KOPT-K1 (cell line): ENCODE results near the gene IL22RA1.

Experiments
- H3K27ac ChIP-seq: fragments of 200-600 bp; sonication (generic); 2 replicates; pipeline ENCODE4 v1.5.1; 2016; ENCODE audit warnings: antibody characterized with exemption, mild to moderate bottlenecking, low read depth, low read length; ENCODE audit not compliant: poor library complexity, severe bottlenecking
- H3K36me3 ChIP-seq: fragments of 200-600 bp; sonication (generic); 2 replicates; pipeline ENCODE4 v1.5.1; 2017; ENCODE audit warnings: antibody characterized with exemption, mild to moderate bottlenecking, low read length, moderate library complexity; ENCODE audit not compliant: insufficient read depth
- H3K9me3 ChIP-seq: fragments of 200-600 bp; sonication (generic); 2 replicates; pipeline ENCODE4 v1.5.1; 2017; ENCODE audit warnings: antibody characterized with exemption, low read length, mild to moderate bottlenecking; ENCODE audit not compliant: insufficient read depth, poor library complexity, severe bottlenecking

Gene IL22RA1

GRCh38 chr1:24154215-24154614, 11.3 kb upstream of the IL22RA1 start:
- Histone ChIP-seq H3K9me3 (no peaks in the 10 kb centered on the region), H3K27ac (no peak overlapping the region), H3K36me3 (no peaks in the 10 kb centered on the region)

DNA sequence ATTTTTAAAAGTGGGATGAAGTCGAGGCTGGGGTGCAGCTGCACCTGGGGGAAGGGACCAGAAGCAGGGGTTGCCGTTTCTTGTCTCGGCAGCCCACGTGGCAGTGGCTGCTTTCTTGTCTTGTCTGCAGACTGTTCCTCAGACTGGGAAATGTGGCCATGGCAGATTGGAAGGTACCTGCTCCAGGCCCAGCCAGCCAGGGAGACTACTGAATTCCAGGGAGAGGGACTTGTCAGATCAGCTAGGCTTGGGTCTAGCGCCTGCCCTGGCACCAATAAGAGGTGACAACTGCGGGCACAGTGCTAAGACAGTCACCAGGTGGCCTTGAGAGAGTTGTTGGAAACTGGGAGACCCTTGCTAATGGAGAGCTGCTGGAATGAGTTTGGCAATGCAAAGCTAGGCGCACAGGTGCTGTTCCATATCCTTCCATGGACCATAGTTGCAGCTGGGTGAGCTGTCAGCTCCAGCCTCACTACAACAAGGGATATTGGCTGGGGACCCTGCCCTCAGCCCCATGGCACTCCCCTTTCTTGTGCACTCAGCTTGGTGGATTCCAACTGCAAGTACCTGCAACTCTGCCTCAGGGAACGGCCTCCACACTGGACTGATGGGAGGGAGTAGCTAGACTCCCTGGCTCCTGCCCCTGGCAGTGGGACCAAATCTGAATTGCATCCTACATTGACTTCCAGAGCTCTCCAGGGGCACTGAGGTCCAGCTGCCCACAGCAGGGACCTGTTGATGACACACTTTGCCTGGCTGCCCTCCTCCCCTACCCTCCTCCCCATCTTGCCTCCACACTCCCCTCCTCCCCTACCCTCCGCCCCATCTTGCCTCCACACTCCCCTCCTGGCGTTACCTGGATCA, 9.9 kb upstream of the IL22RA1 start:
- no peak overlapping the region for H3K27ac ChIP-seq
- H3K9me3 ChIP-seq = no peaks in the 10 kb centered on the region
- no peaks in the 10 kb centered on the region for H3K36me3 ChIP-seq

GRCh38 chr1:24151175-24151533, 8.2 kb upstream of the IL22RA1 start:
- Histone ChIP-seq H3K27ac (no peak overlapping the region), H3K9me3 (no peaks in the 10 kb centered on the region), H3K36me3 (no peaks in the 10 kb centered on the region)

- no peaks in the 10 kb centered on the region for H3K36me3 ChIP-seq
- H3K9me3 ChIP-seq = no peaks in the 10 kb centered on the region
- no peak overlapping the region for H3K27ac ChIP-seq
Observed at GRCh38 chr1:24150234-24151174, 7.6 kb upstream of the IL22RA1 start.

- Histone ChIP-seq H3K36me3 (no peaks in the 10 kb centered on the region), H3K9me3 (no peaks in the 10 kb centered on the region), H3K27ac (no peak overlapping the region)
Observed at GRCh38 chr1:24149866-24150233, 6.9 kb upstream of the IL22RA1 start.

DNA sequence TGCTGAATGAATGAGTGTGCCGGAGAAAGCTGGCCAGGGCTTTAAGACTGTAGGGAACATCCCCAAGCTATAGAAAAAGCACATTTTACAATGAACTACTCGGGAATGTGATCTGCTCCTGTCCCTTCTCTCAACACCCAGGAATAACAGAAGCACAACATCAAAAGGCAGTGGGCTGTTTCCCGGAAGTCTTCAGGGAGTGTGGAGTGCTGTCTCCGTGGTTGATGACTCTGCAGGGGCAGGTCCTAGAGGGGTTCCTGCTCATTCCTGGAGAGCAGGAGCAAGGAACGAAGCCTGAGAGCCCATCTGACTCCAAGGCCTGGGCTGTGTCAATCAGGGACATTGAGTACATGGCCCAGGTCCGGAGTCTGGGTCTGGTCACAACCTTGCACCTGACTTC, 4.9 kb upstream of the IL22RA1 start:
- Histone ChIP-seq H3K36me3 (no peaks in the 10 kb centered on the region), H3K9me3 (no peaks in the 10 kb centered on the region), H3K27ac (no peak overlapping the region)

- Histone ChIP-seq H3K9me3 (no peaks in the 10 kb centered on the region), H3K27ac (no peak overlapping the region), H3K36me3 (no peaks in the 10 kb centered on the region)
Observed at GRCh38 chr1:24147194-24147593, 4.3 kb upstream of the IL22RA1 start.

DNA sequence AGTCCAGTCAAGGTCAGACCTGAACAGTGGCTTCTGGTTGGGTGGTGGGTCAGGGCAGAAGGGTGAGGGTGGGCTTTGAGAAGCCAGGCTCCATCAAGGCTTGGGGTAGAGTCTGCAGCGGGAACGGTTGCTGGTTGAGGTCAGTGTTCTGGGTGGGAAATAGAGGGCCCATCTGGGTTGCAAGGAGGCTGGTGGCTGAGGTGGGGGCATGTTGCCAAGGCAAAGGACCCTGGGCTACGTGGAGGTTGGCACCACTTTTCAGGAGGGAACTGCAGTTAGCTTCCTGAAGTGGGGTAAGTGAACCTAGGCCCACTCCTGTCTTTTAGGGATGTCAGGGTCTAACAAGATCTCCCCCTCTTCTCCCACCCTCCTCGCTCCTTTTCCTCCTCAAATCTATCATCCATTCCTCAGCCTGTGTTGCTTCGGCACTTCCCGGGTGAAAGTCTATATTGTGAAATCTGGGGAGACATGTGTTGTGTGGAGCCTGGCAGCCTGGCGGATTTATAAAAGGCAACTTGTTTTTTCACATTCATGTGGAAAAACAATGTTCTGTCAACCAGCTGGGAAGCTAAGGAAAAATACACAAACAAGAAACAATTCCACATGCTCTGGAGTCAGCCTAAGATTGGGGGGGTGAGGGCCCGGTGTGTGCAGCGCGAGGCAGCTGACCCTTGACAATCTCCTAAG, 1.5 kb downstream of the IL22RA1 start:
- Histone ChIP-seq H3K9me3 (no peaks in the 10 kb centered on the region), H3K36me3 (no peaks in the 10 kb centered on the region), H3K27ac (no peak overlapping the region)

GRCh38 chr1:24140741-24141181, 2.2 kb downstream of the IL22RA1 start:
- no peaks in the 10 kb centered on the region for H3K9me3 ChIP-seq
- no peaks in the 10 kb centered on the region for H3K36me3 ChIP-seq
- H3K27ac ChIP-seq = no peak overlapping the region

- H3K9me3 ChIP-seq = no peaks in the 10 kb centered on the region
- no peaks in the 10 kb centered on the region for H3K36me3 ChIP-seq
- H3K27ac ChIP-seq = no peak overlapping the region
Observed at GRCh38 chr1:24139841-24140425, 3.0 kb downstream of the IL22RA1 start.

DNA sequence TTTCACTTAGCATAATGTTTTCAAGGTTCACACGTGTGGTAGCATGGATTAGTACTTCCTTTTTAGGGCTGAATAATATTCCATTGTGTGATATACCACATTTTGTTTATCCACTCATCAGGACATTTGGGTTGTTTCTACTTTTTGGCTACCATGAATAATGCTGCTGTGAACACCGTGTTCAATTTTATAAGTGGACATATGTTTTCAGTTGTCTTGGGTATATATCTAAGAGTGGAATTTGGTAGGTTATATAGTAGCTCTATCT, 3.8 kb downstream of the IL22RA1 start:
- no peaks in the 10 kb centered on the region for H3K9me3 ChIP-seq
- no peak overlapping the region for H3K27ac ChIP-seq
- H3K36me3 ChIP-seq = no peaks in the 10 kb centered on the region

DNA sequence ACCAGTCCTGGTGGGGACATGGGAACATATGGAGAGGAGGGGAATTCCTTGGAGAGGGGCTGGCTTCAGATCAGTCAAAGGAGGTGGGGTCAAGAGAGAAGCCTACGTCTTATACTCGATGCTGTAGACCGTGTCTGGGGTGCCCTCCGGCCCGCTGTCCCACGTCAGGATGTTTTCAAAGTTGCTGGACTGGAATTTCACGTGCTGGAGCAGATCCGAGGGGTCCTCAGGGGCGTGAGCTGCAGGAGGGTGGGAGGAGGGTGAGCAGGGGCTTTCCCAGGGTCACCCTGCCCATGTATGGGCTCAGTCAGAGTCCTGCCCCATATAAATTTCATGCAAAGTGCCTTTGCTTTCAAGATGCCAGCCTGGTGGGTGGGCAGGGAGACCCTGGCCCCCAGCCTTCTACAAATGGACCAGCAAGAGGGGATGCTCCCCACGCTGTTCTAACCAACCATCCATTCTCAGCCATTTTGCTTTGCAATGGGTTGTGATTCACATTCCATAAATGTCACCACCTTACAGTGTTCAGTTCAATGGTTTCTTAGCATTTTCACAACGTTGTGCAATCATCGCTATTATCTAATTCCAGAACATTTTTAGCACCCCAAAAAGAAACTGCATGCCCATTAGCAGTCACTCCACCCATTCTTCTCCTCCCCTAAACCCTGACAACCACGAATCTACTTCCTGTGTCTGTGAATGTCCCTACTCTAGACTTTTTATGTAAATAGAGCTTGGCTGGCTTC, 4.3 kb downstream of the IL22RA1 start:
- Histone ChIP-seq H3K36me3 (no peaks in the 10 kb centered on the region), H3K9me3 (no peaks in the 10 kb centered on the region), H3K27ac (no peak overlapping the region)

- H3K9me3 ChIP-seq = no peaks in the 10 kb centered on the region
- no peaks in the 10 kb centered on the region for H3K36me3 ChIP-seq
- no peak overlapping the region for H3K27ac ChIP-seq
Observed at GRCh38 chr1:24136956-24137539, 5.9 kb downstream of the IL22RA1 start.

DNA sequence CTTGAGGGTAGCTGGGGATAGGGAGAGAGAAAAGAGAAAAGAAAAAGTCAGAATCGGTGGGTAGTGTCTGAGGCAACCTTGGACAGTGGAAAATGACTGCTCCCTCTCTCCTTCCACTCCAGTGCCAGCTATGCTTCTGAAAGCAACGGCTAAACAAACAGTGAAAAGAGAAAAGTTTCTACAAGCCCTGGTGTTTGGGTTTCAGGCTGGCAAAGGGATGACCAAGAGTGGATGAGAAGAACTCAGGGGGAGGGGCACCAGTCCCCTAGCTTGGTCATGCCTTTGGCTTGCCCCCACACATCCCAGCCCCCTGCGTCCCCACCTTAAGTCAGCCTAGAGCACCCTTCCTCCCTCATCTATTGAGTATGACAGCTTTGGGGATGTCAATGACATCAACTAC, 8.6 kb downstream of the IL22RA1 start:
- Histone ChIP-seq H3K36me3 (no peaks in the 10 kb centered on the region), H3K9me3 (peaks cover 13% of the 10 kb centered on the region), H3K27ac (no peak overlapping the region)
